K562 (cell line): Measurements from ENCODE around the gene TRAPPC2L. TPM values are rescaled to one million over a fixed set of nuclear protein-coding genes. Genes with fewer than 3 reads are reported as not detected.

Experiments used
- ATAC-seq: fragments of 200-7000 bp; cut with Tn5 transposase; 3 replicates; pipeline ENCODE4 v1.9.1; 2020; ENCODE audit warnings: moderate library complexity
- BruUV-seq: library from RNA; stranded (reverse); fragments of 400-500 nt; replicated peaks from 2 replicates; lab custom pipeline; 2021; lab: Mats Ljungman, UMichigan
- CTCF ChIA-PET: fragments of 300-600 bp; formaldehyde crosslinking; extraction: SDS; loops from one replicate; lab custom pipeline; 2021; ENCODE audit warnings: low intra/inter-chr PET ratio; lab: Yijun Ruan, JAX
- POLR2A ChIA-PET: fragments of 300-600, 350-650 bp; sonication (Branson Sonifier 250); formaldehyde crosslinking; extraction: SDS; loops from one replicate; lab custom pipeline; 2021; ENCODE audit warnings: antibody characterized with exemption, inconsistent platforms; lab: Yijun Ruan, JAX
- DNase-seq, 4 experiments: peaks; one replicate each; pipeline versions ENCODE4 v3.0.0 to v3.0.0-alpha.2; 2011 to 2018; ENCODE audit warnings: low spot score in 3 of 4, mixed read lengths in 3 of 4; ENCODE audit errors: extremely low read depth in 1 of 4
- FAIRE-seq: peaks from 2 replicates; lab custom pipeline; 2011; peaks lifted over from hg19 to GRCh38; lab: Jason Lieb, UNC
- H2AFZ ChIP-seq: 2 replicates; pipeline ENCODE4 v1.6.0; 2011; ENCODE audit warnings: low read depth, low read length, control low read depth, inconsistent platforms
- H3K27ac ChIP-seq: fragments of 200-600 bp; 3 replicates; pipeline ENCODE4 v1.8.0; 2011; ENCODE audit warnings: low read depth, mild to moderate bottlenecking, control low read depth, inconsistent platforms, low read length, moderate library complexity, mixed read lengths; ENCODE audit errors: extremely low read depth
- H3K27me3 ChIP-seq, 2 experiments: fragments of 300-600 bp in 1 of 2; 2 replicates in 1 of 2; 3 replicates in 1 of 2; pipeline versions ENCODE4 v1.6.0 to v1.8.0; 2011; ENCODE audit warnings: inconsistent platforms in 2 of 2, low read length in 2 of 2, mild to moderate bottlenecking in 1 of 2, mixed read lengths in 1 of 2, moderate library complexity in 1 of 2; ENCODE audit not compliant: control insufficient read depth in 2 of 2, insufficient read depth in 2 of 2
- H3K36me3 ChIP-seq: fragments of 300-600 bp; 3 replicates; pipeline ENCODE4 v1.8.0; 2011; ENCODE audit warnings: mild to moderate bottlenecking, low read length, inconsistent platforms; ENCODE audit not compliant: control insufficient read depth, insufficient read depth
- H3K4me1 ChIP-seq, 2 experiments: fragments of 200-600 bp in 1 of 2; replicated peaks in 1 of 2; 2 replicates in 1 of 2; 3 replicates in 1 of 2; pipeline versions ENCODE4 v1.5.1 to v1.8.0; 2011; ENCODE audit warnings: inconsistent platforms in 2 of 2, low read length in 2 of 2, mild to moderate bottlenecking in 1 of 2, mixed read lengths in 1 of 2, moderate library complexity in 1 of 2; ENCODE audit not compliant: control insufficient read depth in 2 of 2, insufficient read depth in 2 of 2
- H3K4me2 ChIP-seq: 2 replicates; pipeline ENCODE4 v1.6.1; 2011; ENCODE audit warnings: low read length, control low read depth, inconsistent platforms, mixed read lengths; ENCODE audit not compliant: insufficient read depth
- H3K4me3 ChIP-seq: fragments of 200-600 bp; sonication (generic), shearing (Covaris generic); 2 replicates; pipeline ENCODE4 v1.5.1; 2016; ENCODE audit warnings: control low read depth, inconsistent platforms
- H3K79me2 ChIP-seq: fragments of 200-600 bp; 3 replicates; pipeline ENCODE4 v1.8.0; 2011; ENCODE audit warnings: low read length, inconsistent platforms; ENCODE audit not compliant: control insufficient read depth, insufficient read depth
- H3K9ac ChIP-seq, 2 experiments: 2 replicates each; pipeline versions ENCODE4 v1.6.0 to v1.6.1; 2011; ENCODE audit warnings: low read depth in 2 of 2, low read length in 2 of 2, control low read depth in 1 of 2, inconsistent platforms in 1 of 2, mild to moderate bottlenecking in 1 of 2, mixed read lengths in 1 of 2; ENCODE audit not compliant: insufficient read depth in 1 of 2
- H3K9me1 ChIP-seq: one replicate; pipeline ENCODE4 v1.6.0; 2011; ENCODE audit warnings: inconsistent platforms, mild to moderate bottlenecking, low read length, moderate library complexity; ENCODE audit not compliant: control insufficient read depth, insufficient read depth
- H3K9me3 ChIP-seq: replicated peaks from 2 replicates; pipeline ENCODE4 v1.5.1; 2011; ENCODE audit warnings: low read depth, low read length, inconsistent platforms; ENCODE audit not compliant: control insufficient read depth, insufficient read depth
- H4K20me1 ChIP-seq: replicated peaks from 2 replicates; pipeline ENCODE4 v1.6.1; 2011; ENCODE audit warnings: low read length, inconsistent platforms, mixed read lengths; ENCODE audit not compliant: control insufficient read depth, insufficient read depth
- ARNT ChIP-seq, 2 experiments: fragments of 450-650 bp; IDR thresholded peaks; 2 replicates each; pipeline ENCODE4 v1.6.1; 2016; ENCODE audit warnings: mild to moderate bottlenecking in 1 of 2
- BCOR ChIP-seq: fragments of 450-650 bp; IDR thresholded peaks from 2 replicates; pipeline ENCODE4 v1.6.1; 2016
- ESRRB ChIP-seq: fragments of 250-450 bp; sonication (Bioruptor Pico); IDR thresholded peaks from 2 replicates; pipeline ENCODE4 v1.5.0; 2020; ENCODE audit warnings: mild to moderate bottlenecking, moderate library complexity, borderline replicate concordance
- FOXA3 ChIP-seq, 2 experiments: fragments of 450-650 bp in 1 of 2; sonication (generic) in 1 of 2; formaldehyde crosslinking; IDR thresholded peaks in 1 of 2; conservative IDR thresholded peaks in 1 of 2; 2 replicates each; pipeline versions ENCODE4 v1.4.0 to v1.8.0; 2020 to 2022; ENCODE audit warnings: mild to moderate bottlenecking in 2 of 2, missing genetic modification reagents in 1 of 2
- MAX ChIP-seq: sonication (generic); formaldehyde crosslinking; IDR thresholded peaks from 2 replicates; pipeline ENCODE4 v1.9.0; 2022; ENCODE audit warnings: mild to moderate bottlenecking, missing genetic modification reagents
- POLR2AphosphoS5 ChIP-seq: IDR thresholded peaks from 2 replicates; pipeline ENCODE4 v1.6.1; 2011; ENCODE audit warnings: mild to moderate bottlenecking, low read depth, low read length, moderate library complexity; ENCODE audit not compliant: control insufficient read depth, insufficient read depth
- POLR2G ChIP-seq: fragments of 200-400 bp; formaldehyde crosslinking; IDR thresholded peaks from 2 replicates; pipeline ENCODE4 v1.6.1; 2017; ENCODE audit warnings: low read depth, mild to moderate bottlenecking, antibody characterized with exemption, low read length, moderate library complexity
- PYGO2 ChIP-seq: fragments of 450-650 bp; IDR thresholded peaks from 2 replicates; pipeline ENCODE4 v1.6.1; 2016; ENCODE audit warnings: mild to moderate bottlenecking, missing genetic modification characterization, moderate library complexity, missing compliant biosample characterization
- RBM14 ChIP-seq: fragments of 200-400 bp; formaldehyde crosslinking; IDR thresholded peaks from 2 replicates; pipeline ENCODE4 v1.6.1; 2018; ENCODE audit warnings: low read depth, mild to moderate bottlenecking, low read length, moderate library complexity, borderline replicate concordance; ENCODE audit not compliant: insufficient read depth
- RBM22 ChIP-seq: fragments of 200-400 bp; formaldehyde crosslinking; IDR thresholded peaks from 2 replicates; pipeline ENCODE4 v1.6.1; 2018; ENCODE audit warnings: low read length, low read depth; ENCODE audit not compliant: poor library complexity, severe bottlenecking
- XRCC5 ChIP-seq: fragments of 200-400 bp; formaldehyde crosslinking; IDR thresholded peaks from 2 replicates; pipeline ENCODE4 v1.6.1; 2017; ENCODE audit warnings: low read depth, mild to moderate bottlenecking, low read length
- WGBS: fragments of 100-300 bp; shearing (Covaris generic); methylation state at CpG from one replicate; pipeline ENCODE4 v1.1.6; 2016; ENCODE audit warnings: low coverage, mixed read lengths; ENCODE audit not compliant: insufficient coverage; ENCODE audit errors: missing lambda C conversion rate; 5-methylcytosine and 5-hydroxymethylcytosine counted together
- in situ Hi-C: fragments of 300-500 bp; cut with MboI; formaldehyde crosslinking; loops from 4 replicates; pipeline ENCODE4 v1.15.0; 2018; ENCODE audit warnings: inconsistent platforms, mixed read lengths
- intact Hi-C: fragments of 100-400 bp; cut with micrococcal nuclease; formaldehyde crosslinking; loops from 2 replicates; pipeline ENCODE4 v1.14.2; 2022
- polyA plus RNA-seq, 8 experiments: library from polyadenylated mRNA; depleted of rRNA in 4 of 8; stranded (reverse) in 5 of 8; unstranded in 3 of 8; fragments of >200 nt; fragmentation: Nextera tagmentation in 2 of 8; fragmentation: Illumina TruSeq in 1 of 8; extraction: Ambion mirVana in 2 of 8; extraction: Trizol in 1 of 8; gene quantifications; 2 replicates each; pipeline versions ENCODE4 v1.2.1 to v1.2.3, GENCODE V29; 2011 to 2014; ENCODE audit warnings: inconsistent platforms in 1 of 8, missing spikeins in 1 of 8
- total RNA-seq, 7 experiments: library from RNA; depleted of rRNA in 6 of 7; stranded (reverse); fragments of >200 nt in 6 of 7; fragmentation: Illumina TruSeq in 2 of 7; extraction: Trizol in 2 of 7; gene quantifications; 2 replicates each; pipeline versions ENCODE4 v1.2.1 to v1.2.3, GENCODE V29; 2011 to 2021; ENCODE audit warnings: low replicate concordance in 1 of 7
- TF ChIP-seq, protein P1 (sequence below): fragments of 250-450 bp; sonication (Bioruptor Pico); IDR thresholded peaks from 2 replicates; pipeline ENCODE4 v1.4.0; 2020; ENCODE audit warnings: mild to moderate bottlenecking, moderate library complexity, borderline replicate concordance

TRAPPC2L gene
- total and polyA plus RNA-seq, 9 of the 15 experiments (the other 6 are each of a cell fraction or from before 2014, with no cell fraction given) = 60.4 to 398 (median 97.5) TPM

DNA sequence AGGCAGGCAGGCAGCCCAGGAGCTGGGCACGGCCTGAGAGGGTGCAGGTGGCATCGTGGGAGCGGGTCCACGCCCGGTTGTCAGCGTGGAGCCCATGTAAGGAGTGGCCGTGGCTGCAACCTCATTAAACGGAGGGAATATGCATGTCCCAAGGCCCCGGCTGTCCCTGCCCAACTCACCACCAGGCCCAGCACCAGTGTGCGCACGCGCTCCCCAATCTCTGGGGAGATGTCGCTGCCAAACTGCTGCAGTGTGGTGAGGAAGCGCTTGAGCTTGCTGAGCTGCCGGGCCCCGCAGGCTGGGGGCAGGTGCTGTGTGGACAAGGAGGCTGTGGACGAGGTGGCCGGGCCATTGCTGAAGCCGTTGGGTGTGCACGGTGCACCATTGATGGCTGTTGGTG lies 35.1 kb downstream of the TRAPPC2L start:
- intact Hi-C loops (no loop called here), in situ Hi-C loops (no loop called here)
- Histone ChIP-seq H3K36me3 (peaks cover 86% of the 10 kb centered on the region), H3K4me2 (no peak overlapping the region), H3K9ac (no peak overlapping the region), H4K20me1 (no peaks in the 10 kb centered on the region), H3K4me3 (no peak overlapping the region), H3K9me1 (no peaks in the 10 kb centered on the region), H2AFZ (no peak overlapping the region), H3K27ac (no peak overlapping the region), H3K9me3 (peaks cover 29% of the 10 kb centered on the region), H3K79me2 (peaks cover 14% of the 10 kb centered on the region), H3K27me3 (no peaks in the 10 kb centered on the region), H3K4me1 (peaks cover 0 to 47% of the 10 kb centered on the region in 2 experiments; a peak in 3 of 5 replicates)
- no peak for FAIRE-seq
- ChIA-PET CTCF (no interaction called here), POLR2A (no interaction called here)
- TF ChIP-seq RBM22 = peak; percentile 95
- TF ChIP-seq RBM14 = 0 out of 2 replicates have a peak, but pooled peaks have one; percentile 60
- no peak for TF ChIP-seq BCOR
- TF ChIP-seq POLR2G = peak; percentile 70
- DNase-seq = no peak
- WGBS = 98% methylated on average over 20 of the region's 20 CpGs
- ATAC-seq = no peak
- no TSS peak for BruUV-seq

- DNase-seq (no peak), ATAC-seq (no peak), FAIRE-seq (no peak)
- H3K27ac ChIP-seq = no peak overlapping the region
- H3K4me2 ChIP-seq = no peak overlapping the region
- no peak overlapping the region for H2AFZ ChIP-seq
- H3K27me3 ChIP-seq = no peaks in the 10 kb centered on the region
- intact Hi-C loops = no loop called here
- no peaks in the 10 kb centered on the region for H3K9me1 ChIP-seq
- no peaks in the 10 kb centered on the region for H4K20me1 ChIP-seq
- H3K36me3 ChIP-seq = peaks cover 87% of the 10 kb centered on the region
- in situ Hi-C loops = no loop called here
- WGBS = 95% methylated on average over 11 of the region's 19 CpGs
- POLR2A ChIA-PET = no interaction called here
- peaks cover 0 to 39% of the 10 kb centered on the region in 2 experiments; a peak in 2 of 5 replicates for H3K4me1 ChIP-seq
- no peak overlapping the region for H3K9ac ChIP-seq
- CTCF ChIA-PET = no interaction called here
- no TSS peak for BruUV-seq
- H3K9me3 ChIP-seq = peaks cover 25% of the 10 kb centered on the region
- H3K79me2 ChIP-seq = peaks cover 10% of the 10 kb centered on the region; the same call in 2 of the 3 replicates
- H3K4me3 ChIP-seq = no peak overlapping the region
- TF ChIP-seq PYGO2 (tag) (no peak), ESRRB (CRISPR knock-in tag) (no peak), POLR2AphosphoS5 (no peak), XRCC5 (no peak), MAX (CRISPR knock-in tag) (no peak), FOXA3 (CRISPR knock-in tag; conservative IDR thresholded peaks at IDR 0.05 in 1 of 2, IDR thresholded peaks at IDR 0.05 in 1 of 2) (no peak), ARNT (IDR thresholded peaks at IDR 0.05) (no peak)
- TF ChIP-seq, protein P1, sequence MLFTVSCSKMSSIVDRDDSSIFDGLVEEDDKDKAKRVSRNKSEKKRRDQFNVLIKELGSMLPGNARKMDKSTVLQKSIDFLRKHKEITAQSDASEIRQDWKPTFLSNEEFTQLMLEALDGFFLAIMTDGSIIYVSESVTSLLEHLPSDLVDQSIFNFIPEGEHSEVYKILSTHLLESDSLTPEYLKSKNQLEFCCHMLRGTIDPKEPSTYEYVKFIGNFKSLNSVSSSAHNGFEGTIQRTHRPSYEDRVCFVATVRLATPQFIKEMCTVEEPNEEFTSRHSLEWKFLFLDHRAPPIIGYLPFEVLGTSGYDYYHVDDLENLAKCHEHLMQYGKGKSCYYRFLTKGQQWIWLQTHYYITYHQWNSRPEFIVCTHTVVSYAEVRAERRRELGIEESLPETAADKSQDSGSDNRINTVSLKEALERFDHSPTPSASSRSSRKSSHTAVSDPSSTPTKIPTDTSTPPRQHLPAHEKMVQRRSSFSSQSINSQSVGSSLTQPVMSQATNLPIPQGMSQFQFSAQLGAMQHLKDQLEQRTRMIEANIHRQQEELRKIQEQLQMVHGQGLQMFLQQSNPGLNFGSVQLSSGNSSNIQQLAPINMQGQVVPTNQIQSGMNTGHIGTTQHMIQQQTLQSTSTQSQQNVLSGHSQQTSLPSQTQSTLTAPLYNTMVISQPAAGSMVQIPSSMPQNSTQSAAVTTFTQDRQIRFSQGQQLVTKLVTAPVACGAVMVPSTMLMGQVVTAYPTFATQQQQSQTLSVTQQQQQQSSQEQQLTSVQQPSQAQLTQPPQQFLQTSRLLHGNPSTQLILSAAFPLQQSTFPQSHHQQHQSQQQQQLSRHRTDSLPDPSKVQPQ (CRISPR knock-in tag) = no peak
Measured at GRCh38 chr16:88893127-88893968, 36.4 kb downstream of the TRAPPC2L start.
